SK-N-SH treated with all-trans-retinoic acid at 6 μM for 48 hours (cell line): ENCODE results near the gene PDE7B.

Experiments used
- ATAC-seq: fragments of 200-7000 bp; cut with Tn5 transposase; 3 replicates; pipeline ENCODE4 v1.9.1; 2020; ENCODE audit warnings: mild to moderate bottlenecking, moderate library complexity
- ARNTL ChIP-seq: fragments of 450-650 bp; formaldehyde crosslinking; IDR thresholded peaks from 2 replicates; pipeline ENCODE4 v1.5.0; 2020; ENCODE audit warnings: low read depth, mild to moderate bottlenecking, moderate library complexity, borderline replicate concordance
- ESRRG ChIP-seq: fragments of 250-450 bp; sonication (Bioruptor Pico); IDR thresholded peaks from 2 replicates; pipeline ENCODE4 v1.6.1; 2021; ENCODE audit warnings: mild to moderate bottlenecking
- GLIS3 ChIP-seq: fragments of 250-450 bp; sonication (Bioruptor Pico); IDR thresholded peaks from 2 replicates; pipeline ENCODE4 v1.5.0; 2020; ENCODE audit warnings: mild to moderate bottlenecking, moderate library complexity
- ISL1 ChIP-seq: fragments of 250-450 bp; sonication (Bioruptor Pico); IDR thresholded peaks from 2 replicates; pipeline ENCODE4 v2.1.2; 2022; ENCODE audit warnings: mild to moderate bottlenecking, moderate library complexity
- OSR1 ChIP-seq: fragments of 250-450 bp; sonication (Bioruptor Pico); IDR thresholded peaks from 2 replicates; pipeline ENCODE4 v1.8.0; 2022; ENCODE audit warnings: moderate library complexity, mild to moderate bottlenecking, inconsistent platforms
- PPARA ChIP-seq: fragments of 250-450 bp; sonication (Bioruptor Pico); IDR thresholded peaks from 2 replicates; pipeline ENCODE4 v1.5.0; 2020; ENCODE audit warnings: mild to moderate bottlenecking, borderline replicate concordance
- RARB ChIP-seq: fragments of 250-450 bp; sonication (Bioruptor Pico); IDR thresholded peaks from 2 replicates; pipeline ENCODE4 v1.8.0; 2021; ENCODE audit warnings: mild to moderate bottlenecking, moderate library complexity
- SNAI2 ChIP-seq: fragments of 250-450 bp; sonication (Bioruptor Pico); IDR thresholded peaks from 2 replicates; pipeline ENCODE4 v1.5.0; 2020; ENCODE audit warnings: mild to moderate bottlenecking, moderate library complexity
- TCF4 ChIP-seq: fragments of 250-450 bp; sonication (Bioruptor Pico); IDR thresholded peaks from 2 replicates; pipeline ENCODE4 v1.8.0; 2021; ENCODE audit warnings: mild to moderate bottlenecking, moderate library complexity, borderline replicate concordance
- TOX ChIP-seq: fragments of 250-450 bp; sonication (Bioruptor Pico); IDR thresholded peaks from 2 replicates; pipeline ENCODE4 v1.8.0; 2021; ENCODE audit warnings: mild to moderate bottlenecking, moderate library complexity, borderline replicate concordance
- ZC3H10 ChIP-seq: fragments of 250-450 bp; sonication (Bioruptor Pico); IDR thresholded peaks from 2 replicates; pipeline ENCODE4 v1.5.1; 2021; ENCODE audit warnings: mild to moderate bottlenecking, moderate library complexity
- ZNF565 ChIP-seq: fragments of 450-650 bp; formaldehyde crosslinking; conservative IDR thresholded peaks from 2 replicates; pipeline ENCODE4 v1.5.0; 2020; ENCODE audit warnings: low read depth, mild to moderate bottlenecking, moderate library complexity
- ZNF70 ChIP-seq: fragments of 450-650 bp; formaldehyde crosslinking; IDR thresholded peaks from 2 replicates; pipeline ENCODE4 v1.5.0; 2020; ENCODE audit warnings: mild to moderate bottlenecking, moderate library complexity
- ZNF8 ChIP-seq: fragments of 450-650 bp; formaldehyde crosslinking; IDR thresholded peaks from 2 replicates; pipeline ENCODE4 v1.5.0; 2020; ENCODE audit warnings: mild to moderate bottlenecking, moderate library complexity
- TF ChIP-seq, protein P1 (sequence below): fragments of 250-450 bp; sonication (Bioruptor Pico); IDR thresholded peaks from 2 replicates; pipeline ENCODE4 v1.5.0; 2020; ENCODE audit warnings: mild to moderate bottlenecking, moderate library complexity
- TF ChIP-seq, protein P2 (sequence below): fragments of 250-450 bp; sonication (Bioruptor Pico); IDR thresholded peaks from 2 replicates; pipeline ENCODE4 v1.8.0; 2021; ENCODE audit warnings: low read depth, mild to moderate bottlenecking, moderate library complexity, borderline replicate concordance
- TF ChIP-seq, protein P3 (sequence below): fragments of 250-450 bp; sonication (Bioruptor Pico); IDR thresholded peaks from 2 replicates; pipeline ENCODE4 v1.5.1; 2021; ENCODE audit warnings: mild to moderate bottlenecking, moderate library complexity
- TF ChIP-seq, protein P4 (sequence below): fragments of 250-450 bp; sonication (Bioruptor Pico); IDR thresholded peaks from 2 replicates; pipeline ENCODE4 v1.8.0; 2020; ENCODE audit warnings: mild to moderate bottlenecking, moderate library complexity, borderline replicate concordance
- TF ChIP-seq, protein P5 (sequence below): fragments of 250-450 bp; sonication (Bioruptor Pico); IDR thresholded peaks from 2 replicates; pipeline ENCODE4 v1.5.1; 2020; ENCODE audit warnings: low read depth, mild to moderate bottlenecking, moderate library complexity

PDE7B gene

DNA sequence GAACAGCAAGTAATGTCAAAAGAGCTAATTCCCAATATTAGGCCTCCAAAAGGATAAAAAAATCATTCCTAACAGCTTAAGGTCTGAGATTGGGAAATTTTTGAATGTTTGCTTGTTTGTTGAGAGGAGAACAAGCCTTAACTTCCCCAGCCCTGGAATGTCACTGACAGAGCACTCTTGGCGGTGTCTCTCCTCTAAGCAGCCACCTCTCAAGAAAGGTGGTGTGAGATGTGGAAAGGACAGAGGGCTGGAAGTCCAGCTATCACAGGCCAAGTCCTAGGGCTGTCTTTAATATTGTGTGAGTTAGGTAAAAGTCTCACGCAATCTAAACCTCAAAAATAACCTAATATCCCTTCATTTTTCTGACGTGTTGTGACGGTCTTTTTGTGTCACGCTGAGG lies 297.0 kb downstream of the PDE7B start (continued):
- TF ChIP-seq, protein P1, sequence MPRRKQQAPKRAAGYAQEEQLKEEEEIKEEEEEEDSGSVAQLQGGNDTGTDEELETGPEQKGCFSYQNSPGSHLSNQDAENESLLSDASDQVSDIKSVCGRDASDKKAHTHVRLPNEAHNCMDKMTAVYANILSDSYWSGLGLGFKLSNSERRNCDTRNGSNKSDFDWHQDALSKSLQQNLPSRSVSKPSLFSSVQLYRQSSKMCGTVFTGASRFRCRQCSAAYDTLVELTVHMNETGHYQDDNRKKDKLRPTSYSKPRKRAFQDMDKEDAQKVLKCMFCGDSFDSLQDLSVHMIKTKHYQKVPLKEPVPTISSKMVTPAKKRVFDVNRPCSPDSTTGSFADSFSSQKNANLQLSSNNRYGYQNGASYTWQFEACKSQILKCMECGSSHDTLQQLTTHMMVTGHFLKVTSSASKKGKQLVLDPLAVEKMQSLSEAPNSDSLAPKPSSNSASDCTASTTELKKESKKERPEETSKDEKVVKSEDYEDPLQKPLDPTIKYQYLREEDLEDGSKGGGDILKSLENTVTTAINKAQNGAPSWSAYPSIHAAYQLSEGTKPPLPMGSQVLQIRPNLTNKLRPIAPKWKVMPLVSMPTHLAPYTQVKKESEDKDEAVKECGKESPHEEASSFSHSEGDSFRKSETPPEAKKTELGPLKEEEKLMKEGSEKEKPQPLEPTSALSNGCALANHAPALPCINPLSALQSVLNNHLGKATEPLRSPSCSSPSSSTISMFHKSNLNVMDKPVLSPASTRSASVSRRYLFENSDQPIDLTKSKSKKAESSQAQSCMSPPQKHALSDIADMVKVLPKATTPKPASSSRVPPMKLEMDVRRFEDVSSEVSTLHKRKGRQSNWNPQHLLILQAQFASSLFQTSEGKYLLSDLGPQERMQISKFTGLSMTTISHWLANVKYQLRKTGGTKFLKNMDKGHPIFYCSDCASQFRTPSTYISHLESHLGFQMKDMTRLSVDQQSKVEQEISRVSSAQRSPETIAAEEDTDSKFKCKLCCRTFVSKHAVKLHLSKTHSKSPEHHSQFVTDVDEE (CRISPR knock-in tag): no peak
- TF ChIP-seq RARB (CRISPR knock-in tag): no peak
- no peak for TF ChIP-seq ZNF565

DNA sequence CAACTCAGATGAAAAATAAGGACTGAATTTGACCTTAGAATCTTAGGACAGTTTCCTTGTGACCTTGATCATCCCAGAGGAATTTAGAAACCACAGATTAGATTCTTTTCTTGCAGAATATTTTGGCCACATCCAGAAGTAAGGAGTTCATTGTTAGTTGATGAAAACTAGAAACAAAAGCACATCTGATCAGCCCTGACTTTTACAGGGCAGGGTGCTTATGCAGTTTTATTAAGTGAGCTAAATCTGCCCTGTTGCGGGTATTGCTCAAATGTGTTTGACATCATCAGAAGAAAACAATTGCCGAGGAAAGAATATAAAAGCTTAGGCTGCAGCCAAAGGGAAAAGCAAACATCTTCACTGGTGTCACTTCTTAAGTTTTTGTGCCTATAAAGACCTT lies 297.8 kb downstream of the PDE7B start:
- no peak for ATAC-seq
- TF ChIP-seq ISL1 (CRISPR knock-in tag) (no peak), TCF4 (no peak), OSR1 (CRISPR knock-in tag) (no peak), GLIS3 (CRISPR knock-in tag) (no peak), ZNF70 (no peak), ZC3H10 (CRISPR knock-in tag) (no peak), TOX (CRISPR knock-in tag) (no peak), ZNF565 (no peak), PPARA (CRISPR knock-in tag) (no peak), ESRRG (CRISPR knock-in tag) (no peak), SNAI2 (no peak), ZNF8 (no peak)
- TF ChIP-seq, protein P2, sequence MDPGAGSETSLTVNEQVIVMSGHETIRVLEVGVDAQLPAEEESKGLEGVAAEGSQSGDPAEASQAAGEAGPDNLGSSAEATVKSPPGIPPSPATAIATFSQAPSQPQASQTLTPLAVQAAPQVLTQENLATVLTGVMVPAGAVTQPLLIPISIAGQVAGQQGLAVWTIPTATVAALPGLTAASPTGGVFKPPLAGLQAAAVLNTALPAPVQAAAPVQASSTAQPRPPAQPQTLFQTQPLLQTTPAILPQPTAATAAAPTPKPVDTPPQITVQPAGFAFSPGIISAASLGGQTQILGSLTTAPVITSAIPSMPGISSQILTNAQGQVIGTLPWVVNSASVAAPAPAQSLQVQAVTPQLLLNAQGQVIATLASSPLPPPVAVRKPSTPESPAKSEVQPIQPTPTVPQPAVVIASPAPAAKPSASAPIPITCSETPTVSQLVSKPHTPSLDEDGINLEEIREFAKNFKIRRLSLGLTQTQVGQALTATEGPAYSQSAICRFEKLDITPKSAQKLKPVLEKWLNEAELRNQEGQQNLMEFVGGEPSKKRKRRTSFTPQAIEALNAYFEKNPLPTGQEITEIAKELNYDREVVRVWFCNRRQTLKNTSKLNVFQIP: no peak
- TF ChIP-seq, protein P3, sequence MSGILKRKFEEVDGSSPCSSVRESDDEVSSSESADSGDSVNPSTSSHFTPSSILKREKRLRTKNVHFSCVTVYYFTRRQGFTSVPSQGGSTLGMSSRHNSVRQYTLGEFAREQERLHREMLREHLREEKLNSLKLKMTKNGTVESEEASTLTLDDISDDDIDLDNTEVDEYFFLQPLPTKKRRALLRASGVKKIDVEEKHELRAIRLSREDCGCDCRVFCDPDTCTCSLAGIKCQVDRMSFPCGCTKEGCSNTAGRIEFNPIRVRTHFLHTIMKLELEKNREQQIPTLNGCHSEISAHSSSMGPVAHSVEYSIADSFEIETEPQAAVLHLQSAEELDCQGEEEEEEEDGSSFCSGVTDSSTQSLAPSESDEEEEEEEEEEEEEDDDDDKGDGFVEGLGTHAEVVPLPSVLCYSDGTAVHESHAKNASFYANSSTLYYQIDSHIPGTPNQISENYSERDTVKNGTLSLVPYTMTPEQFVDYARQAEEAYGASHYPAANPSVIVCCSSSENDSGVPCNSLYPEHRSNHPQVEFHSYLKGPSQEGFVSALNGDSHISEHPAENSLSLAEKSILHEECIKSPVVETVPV (CRISPR knock-in tag): no peak
- TF ChIP-seq, protein P4, sequence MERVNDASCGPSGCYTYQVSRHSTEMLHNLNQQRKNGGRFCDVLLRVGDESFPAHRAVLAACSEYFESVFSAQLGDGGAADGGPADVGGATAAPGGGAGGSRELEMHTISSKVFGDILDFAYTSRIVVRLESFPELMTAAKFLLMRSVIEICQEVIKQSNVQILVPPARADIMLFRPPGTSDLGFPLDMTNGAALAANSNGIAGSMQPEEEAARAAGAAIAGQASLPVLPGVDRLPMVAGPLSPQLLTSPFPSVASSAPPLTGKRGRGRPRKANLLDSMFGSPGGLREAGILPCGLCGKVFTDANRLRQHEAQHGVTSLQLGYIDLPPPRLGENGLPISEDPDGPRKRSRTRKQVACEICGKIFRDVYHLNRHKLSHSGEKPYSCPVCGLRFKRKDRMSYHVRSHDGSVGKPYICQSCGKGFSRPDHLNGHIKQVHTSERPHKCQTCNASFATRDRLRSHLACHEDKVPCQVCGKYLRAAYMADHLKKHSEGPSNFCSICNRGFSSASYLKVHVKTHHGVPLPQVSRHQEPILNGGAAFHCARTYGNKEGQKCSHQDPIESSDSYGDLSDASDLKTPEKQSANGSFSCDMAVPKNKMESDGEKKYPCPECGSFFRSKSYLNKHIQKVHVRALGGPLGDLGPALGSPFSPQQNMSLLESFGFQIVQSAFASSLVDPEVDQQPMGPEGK (CRISPR knock-in tag): no peak
- TF ChIP-seq, protein P1 (CRISPR knock-in tag): no peak

DNA sequence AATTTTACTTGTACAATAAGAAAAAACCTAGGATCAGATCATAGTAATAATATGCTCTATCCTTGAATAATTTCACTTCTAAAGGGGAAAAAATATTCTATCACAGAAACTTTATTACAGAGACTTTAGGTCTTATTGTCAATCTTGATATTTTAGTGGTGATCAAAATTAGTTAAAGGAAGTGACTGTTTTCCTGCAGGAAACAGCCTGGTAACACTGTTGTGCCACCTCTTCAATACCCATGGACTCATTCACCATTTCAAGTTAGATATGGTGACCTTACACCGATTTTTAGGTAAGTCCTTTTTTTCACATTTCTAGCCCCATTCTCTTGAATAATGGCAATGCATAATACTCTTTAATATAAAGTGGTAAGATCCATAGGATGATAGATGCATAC lies 299.5 kb downstream of the PDE7B start:
- TF ChIP-seq, protein P1 (CRISPR knock-in tag): no peak
- TF ChIP-seq ISL1 (CRISPR knock-in tag): no peak
- no peak for TF ChIP-seq RARB (CRISPR knock-in tag)
- TF ChIP-seq ARNTL (CRISPR knock-in tag): no peak
- TF ChIP-seq, protein P5, sequence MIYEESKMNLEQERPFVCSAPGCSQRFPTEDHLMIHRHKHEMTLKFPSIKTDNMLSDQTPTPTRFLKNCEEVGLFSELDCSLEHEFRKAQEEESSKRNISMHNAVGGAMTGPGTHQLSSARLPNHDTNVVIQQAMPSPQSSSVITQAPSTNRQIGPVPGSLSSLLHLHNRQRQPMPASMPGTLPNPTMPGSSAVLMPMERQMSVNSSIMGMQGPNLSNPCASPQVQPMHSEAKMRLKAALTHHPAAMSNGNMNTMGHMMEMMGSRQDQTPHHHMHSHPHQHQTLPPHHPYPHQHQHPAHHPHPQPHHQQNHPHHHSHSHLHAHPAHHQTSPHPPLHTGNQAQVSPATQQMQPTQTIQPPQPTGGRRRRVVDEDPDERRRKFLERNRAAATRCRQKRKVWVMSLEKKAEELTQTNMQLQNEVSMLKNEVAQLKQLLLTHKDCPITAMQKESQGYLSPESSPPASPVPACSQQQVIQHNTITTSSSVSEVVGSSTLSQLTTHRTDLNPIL (CRISPR knock-in tag): no peak
- no peak for TF ChIP-seq ZC3H10 (CRISPR knock-in tag)
- TF ChIP-seq ZNF70: no peak
- TF ChIP-seq, all 23 proteins: peak for 0
- ATAC-seq: no peak
